Testis (tissue), 2 donors: ENCODE results near the gene GDNF.

Experiments used
- CTCF ChIP-seq, 3 experiments: fragments of 450-650 bp in 2 of 3; fragments of 200-600 bp in 1 of 3; sonication (generic) in 1 of 3; IDR thresholded peaks; one replicate each; pipeline ENCODE4 v1.5.1; 2016 to 2019; ENCODE audit warnings: antibody characterized with exemption in 3 of 3, mild to moderate bottlenecking in 2 of 3, moderate library complexity in 1 of 3
- POLR2A ChIP-seq: fragments of 450-650 bp; IDR thresholded peaks from one replicate; pipeline ENCODE4 v1.6.1; 2017; ENCODE audit warnings: antibody characterized with exemption, mild to moderate bottlenecking, moderate library complexity

GRCh38 chr5:37777432-37778130, 62.3 kb downstream of the GDNF start:
- TF ChIP-seq CTCF (IDR thresholded peaks at IDR 0.05): no peak
- no peak for TF ChIP-seq POLR2A
